GM18520 (cell line): Measurements from ENCODE around the gene PDCD10.

Experiments
- ATAC-seq: cut with Tn5 transposase; IDR thresholded peaks from one replicate; pipeline ENCODE4 v1.9.1; 2021; ENCODE audit not compliant: unreplicated experiment

PDCD10 gene

GRCh38 chr3:167734498-167735232 is at the start of gene PDCD10:
TSS of gene PDCD10 (minus strand) at chr3:167734892. CDS start at chr3:167720157, 14,735 bp downstream.
- peak; percentile 88 for ATAC-seq

GRCh38 chr3:167783781-167784180 is 49.1 kb upstream of the PDCD10 start:
- ATAC-seq: no peak

GRCh38 chr3:167780214-167780883 is 45.7 kb upstream of the PDCD10 start:
- no peak for ATAC-seq

GRCh38 chr3:167777356-167777755 is 42.7 kb upstream of the PDCD10 start:
- no peak for ATAC-seq

- ATAC-seq: no peak
Observed at GRCh38 chr3:167776066-167776685, 41.5 kb upstream of the PDCD10 start.

GRCh38 chr3:167773584-167773983 is 38.9 kb upstream of the PDCD10 start:
- peak; percentile 89 for ATAC-seq

GRCh38 chr3:167772992-167773391 is 38.3 kb upstream of the PDCD10 start:
- ATAC-seq: peak; percentile 20

- ATAC-seq: no peak
Observed at GRCh38 chr3:167762296-167762695, 27.6 kb upstream of the PDCD10 start.

- no peak for ATAC-seq
Observed at GRCh38 chr3:167761302-167761701, 26.6 kb upstream of the PDCD10 start.

- no peak for ATAC-seq
Observed at GRCh38 chr3:167754049-167754448, 19.4 kb upstream of the PDCD10 start.

GRCh38 chr3:167750272-167750971 is 15.7 kb upstream of the PDCD10 start:
- peak; percentile 96 for ATAC-seq

- ATAC-seq: no peak
Observed at GRCh38 chr3:167749728-167750127, 15.0 kb upstream of the PDCD10 start.

GRCh38 chr3:167749209-167749608 is 14.5 kb upstream of the PDCD10 start:
- no peak for ATAC-seq

- no peak for ATAC-seq
Observed at GRCh38 chr3:167743799-167744198, 9.1 kb upstream of the PDCD10 start.

GRCh38 chr3:167742338-167742737 is 7.6 kb upstream of the PDCD10 start:
- no peak for ATAC-seq

GRCh38 chr3:167740961-167741587 is 6.4 kb upstream of the PDCD10 start:
- ATAC-seq: peak; percentile 72

- ATAC-seq: no peak
Observed at GRCh38 chr3:167739190-167739810, 4.6 kb upstream of the PDCD10 start.

- ATAC-seq: no peak
Observed at GRCh38 chr3:167738037-167738436, 3.3 kb upstream of the PDCD10 start.

- no peak for ATAC-seq
Observed at GRCh38 chr3:167736997-167737396, 2.3 kb upstream of the PDCD10 start.

- ATAC-seq: no peak
Observed at GRCh38 chr3:167736264-167736787, 1.6 kb upstream of the PDCD10 start.
